Sigmoid colon (tissue), 4 donors: ENCODE results near the gene DMRTB1.

Experiments
- POLR2A ChIP-seq, 2 donors: fragments of 450-650 bp; IDR thresholded peaks; one replicate each; pipeline ENCODE4 v1.6.1; 2016; ENCODE audit warnings: antibody characterized with exemption in 2 of 2, mild to moderate bottlenecking in 2 of 2, moderate library complexity in 2 of 2
- POLR2AphosphoS5 ChIP-seq, 4 donors: sonication (generic); formaldehyde crosslinking; IDR thresholded peaks; one replicate each; pipeline ENCODE4 v1.6.1; 2017; ENCODE audit warnings: antibody characterized with exemption in 4 of 4
- TF ChIP-seq, protein P1 (sequence below), 4 experiments: fragments of 450-650 bp in 3 of 4; fragments of 200-600 bp in 1 of 4; IDR thresholded peaks; one replicate each; pipeline ENCODE4 v1.5.1; 2016 to 2019; ENCODE audit warnings: antibody characterized with exemption in 4 of 4, mild to moderate bottlenecking in 3 of 4, moderate library complexity in 2 of 4

GRCh38 chr1:53440633-53441032, 18.6 kb upstream of the DMRTB1 start:
- TF ChIP-seq, protein P1, sequence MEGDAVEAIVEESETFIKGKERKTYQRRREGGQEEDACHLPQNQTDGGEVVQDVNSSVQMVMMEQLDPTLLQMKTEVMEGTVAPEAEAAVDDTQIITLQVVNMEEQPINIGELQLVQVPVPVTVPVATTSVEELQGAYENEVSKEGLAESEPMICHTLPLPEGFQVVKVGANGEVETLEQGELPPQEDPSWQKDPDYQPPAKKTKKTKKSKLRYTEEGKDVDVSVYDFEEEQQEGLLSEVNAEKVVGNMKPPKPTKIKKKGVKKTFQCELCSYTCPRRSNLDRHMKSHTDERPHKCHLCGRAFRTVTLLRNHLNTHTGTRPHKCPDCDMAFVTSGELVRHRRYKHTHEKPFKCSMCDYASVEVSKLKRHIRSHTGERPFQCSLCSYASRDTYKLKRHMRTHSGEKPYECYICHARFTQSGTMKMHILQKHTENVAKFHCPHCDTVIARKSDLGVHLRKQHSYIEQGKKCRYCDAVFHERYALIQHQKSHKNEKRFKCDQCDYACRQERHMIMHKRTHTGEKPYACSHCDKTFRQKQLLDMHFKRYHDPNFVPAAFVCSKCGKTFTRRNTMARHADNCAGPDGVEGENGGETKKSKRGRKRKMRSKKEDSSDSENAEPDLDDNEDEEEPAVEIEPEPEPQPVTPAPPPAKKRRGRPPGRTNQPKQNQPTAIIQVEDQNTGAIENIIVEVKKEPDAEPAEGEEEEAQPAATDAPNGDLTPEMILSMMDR (IDR thresholded peaks at IDR 0.05): no peak
- no peak for TF ChIP-seq POLR2A (IDR thresholded peaks at IDR 0.05)
- TF ChIP-seq POLR2AphosphoS5 (IDR thresholded peaks at IDR 0.05): no peak
